Measurements from ENCODE around the gene CCDC102B.
A peak's percentile ranks its signal among the peaks of the same experiment; 100 is the strongest.

The CCDC102B gene

GRCh38 chr18:68843473-68844089 is 45.7 kb downstream of the CCDC102B start:
- H3K9ac ChIP-seq (ENCODE audit: low read length): no peak overlapping the region
- H3K9me3 ChIP-seq (ENCODE audit: insufficient read depth, low read length): no peaks in the 10 kb centered on the region
- no peak overlapping the region for H3K27ac ChIP-seq (ENCODE audit: low read depth, low read length)
- no peak overlapping the region for H3K4me3 ChIP-seq (ENCODE audit: insufficient read depth, low read length, poor library complexity, severe bottlenecking)
- H3K36me3 ChIP-seq (ENCODE audit: low read length): no peaks in the 10 kb centered on the region
- no peaks in the 10 kb centered on the region for H4K20me1 ChIP-seq (ENCODE audit: low read depth, low read length)
- H3K9me2 ChIP-seq (replicated peaks; ENCODE audit: insufficient read depth, low read length): no peaks in the 10 kb centered on the region
- H2AFZ ChIP-seq (ENCODE audit: low read depth, low read length, severe bottlenecking): no peak overlapping the region
- H3K79me2 ChIP-seq (ENCODE audit: insufficient read depth, low read length): no peaks in the 10 kb centered on the region
- no peak overlapping the region for H3K4me2 ChIP-seq (ENCODE audit: low read depth, low read length, poor library complexity, severe bottlenecking)
- TF ChIP-seq EZH2phosphoT487 (conservative IDR thresholded peaks at IDR 0.05; ENCODE audit: low read length) (no peak), CTCF (IDR thresholded peaks at IDR 0.05; ENCODE audit: insufficient read depth, low read length, poor library complexity, severe bottlenecking) (no peak)
- H3K27me3 ChIP-seq (ENCODE audit: low read length): no peaks in the 10 kb centered on the region
- H3F3A ChIP-seq (ENCODE audit: insufficient read depth): no peaks in the 10 kb centered on the region

GRCh38 chr18:68847219-68847837 is 49.4 kb downstream of the CCDC102B start:
- Histone ChIP-seq H3K79me2 (ENCODE audit: insufficient read depth, low read length) (no peaks in the 10 kb centered on the region), H3K27me3 (ENCODE audit: low read length) (no peaks in the 10 kb centered on the region), H3F3A (ENCODE audit: insufficient read depth) (no peaks in the 10 kb centered on the region), H3K9ac (ENCODE audit: low read length) (no peak overlapping the region), H3K4me3 (ENCODE audit: insufficient read depth, low read length, poor library complexity, severe bottlenecking) (no peak overlapping the region), H3K27ac (ENCODE audit: low read depth, low read length) (no peak overlapping the region), H3K4me2 (ENCODE audit: low read depth, low read length, poor library complexity, severe bottlenecking) (no peak overlapping the region), H3K9me3 (ENCODE audit: insufficient read depth, low read length) (no peaks in the 10 kb centered on the region), H4K20me1 (ENCODE audit: low read depth, low read length) (no peaks in the 10 kb centered on the region), H3K9me2 (replicated peaks; ENCODE audit: insufficient read depth, low read length) (no peaks in the 10 kb centered on the region), H3K36me3 (ENCODE audit: low read length) (no peaks in the 10 kb centered on the region), H2AFZ (ENCODE audit: low read depth, low read length, severe bottlenecking) (no peak overlapping the region)
- TF ChIP-seq CTCF (IDR thresholded peaks at IDR 0.05; ENCODE audit: insufficient read depth, low read length, poor library complexity, severe bottlenecking) (peak; percentile 48), EZH2phosphoT487 (conservative IDR thresholded peaks at IDR 0.05; ENCODE audit: low read length) (no peak)

- H3K9me2 ChIP-seq (replicated peaks; ENCODE audit: insufficient read depth, low read length): no peaks in the 10 kb centered on the region
- no peaks in the 10 kb centered on the region for H3K79me2 ChIP-seq (ENCODE audit: insufficient read depth, low read length)
- no peaks in the 10 kb centered on the region for H3F3A ChIP-seq (ENCODE audit: insufficient read depth)
- H3K4me2 ChIP-seq (ENCODE audit: low read depth, low read length, poor library complexity, severe bottlenecking): no peak overlapping the region
- no peak overlapping the region for H3K27ac ChIP-seq (ENCODE audit: low read depth, low read length)
- no peak overlapping the region for H3K4me3 ChIP-seq (ENCODE audit: insufficient read depth, low read length, poor library complexity, severe bottlenecking)
- H4K20me1 ChIP-seq (ENCODE audit: low read depth, low read length): no peaks in the 10 kb centered on the region
- no peaks in the 10 kb centered on the region for H3K9me3 ChIP-seq (ENCODE audit: insufficient read depth, low read length)
- H3K27me3 ChIP-seq (ENCODE audit: low read length): no peaks in the 10 kb centered on the region
- no peak for TF ChIP-seq CTCF (IDR thresholded peaks at IDR 0.05; ENCODE audit: insufficient read depth, low read length, poor library complexity, severe bottlenecking)
- no peak for TF ChIP-seq EZH2phosphoT487 (conservative IDR thresholded peaks at IDR 0.05; ENCODE audit: low read length)
- H3K9ac ChIP-seq (ENCODE audit: low read length): no peak overlapping the region
- no peak overlapping the region for H2AFZ ChIP-seq (ENCODE audit: low read depth, low read length, severe bottlenecking)
- H3K36me3 ChIP-seq (ENCODE audit: low read length): no peaks in the 10 kb centered on the region
Observed at GRCh38 chr18:68848242-68848641, 50.4 kb downstream of the CCDC102B start.

Data from SU-DHL-6 (cell line).